ENCODE results near the gene LINC01488.

- TF ChIP-seq CTCF (IDR thresholded peaks at IDR 0.05) = no peak
- TF ChIP-seq POLR2A (IDR thresholded peaks at IDR 0.05) = no peak
These were observed 29.1 kb upstream of the LINC01488 start for GRCh38 chr11:69452206-69452987.

Measured in breast epithelium (tissue), 3 donors.